ENCODE results near the gene ISG15.

GRCh38 chr1:1053022-1053421 lies 39.7 kb downstream of the ISG15 start:
- no peak for TF ChIP-seq NFIC (IDR thresholded peaks at IDR 0.05)
- no peak for TF ChIP-seq EGR1 (IDR thresholded peaks at IDR 0.05)
- TF ChIP-seq TEAD4 (IDR thresholded peaks at IDR 0.05), result no peak
- TF ChIP-seq REST (IDR thresholded peaks at IDR 0.05; ENCODE audit: low read depth), result no peak

All from Ishikawa (cell line).